Hepatocyte (in vitro differentiated cells): ENCODE measurements around the gene SAPCD1. TPM values are rescaled to one million over a fixed set of nuclear protein-coding genes. Genes with fewer than 3 reads are reported as not detected.
A peak's percentile ranks its signal among the peaks of the same experiment; 100 is the strongest.

Source experiments
- DNase-seq: peaks from one replicate; pipeline ENCODE4 v3.0.0-alpha.2; 2016; ENCODE audit warnings: low spot score
- H2AFZ ChIP-seq: fragments of 200-600 bp; sonication (generic); 2 replicates; pipeline ENCODE4 v1.6.0; 2016; ENCODE audit warnings: antibody characterized with exemption, mild to moderate bottlenecking
- H3K27ac ChIP-seq: fragments of 200-600 bp; sonication (generic); 2 replicates; pipeline ENCODE4 v1.5.1; 2016; ENCODE audit warnings: mild to moderate bottlenecking
- H3K27me3 ChIP-seq: fragments of 200-600 bp; sonication (generic); 2 replicates; pipeline ENCODE4 v1.6.1; 2016
- H3K36me3 ChIP-seq: fragments of 200-600 bp; sonication (generic); replicated peaks from 2 replicates; pipeline ENCODE4 v1.5.1; 2016; ENCODE audit warnings: low read depth; ENCODE audit not compliant: insufficient read depth
- H3K4me1 ChIP-seq: fragments of 200-600 bp; sonication (generic); 2 replicates; pipeline ENCODE4 v1.5.1; 2016; ENCODE audit warnings: mild to moderate bottlenecking, moderate library complexity; ENCODE audit not compliant: insufficient read depth
- H3K4me2 ChIP-seq: fragments of 200-600 bp; sonication (generic); 2 replicates; pipeline ENCODE4 v1.6.0; 2016
- H3K4me3 ChIP-seq: fragments of 200-600 bp; sonication (generic); 2 replicates; pipeline ENCODE4 v1.5.1; 2016; ENCODE audit warnings: mild to moderate bottlenecking
- H3K79me2 ChIP-seq: fragments of 200-600 bp; sonication (generic); 2 replicates; pipeline ENCODE4 v1.6.0; 2017; ENCODE audit warnings: mild to moderate bottlenecking
- H3K9me2 ChIP-seq: fragments of 200-600 bp; sonication (generic); replicated peaks from 2 replicates; pipeline ENCODE4 v1.6.0; 2017; ENCODE audit warnings: mild to moderate bottlenecking; ENCODE audit not compliant: insufficient read depth
- H3K9me3 ChIP-seq: fragments of 200-600 bp; sonication (generic); 2 replicates; pipeline ENCODE4 v1.5.1; 2016; ENCODE audit warnings: low read depth, mild to moderate bottlenecking
- H4K20me1 ChIP-seq: fragments of 200-600 bp; sonication (generic); 2 replicates; pipeline ENCODE4 v1.6.0; 2016; ENCODE audit warnings: mild to moderate bottlenecking; ENCODE audit not compliant: insufficient read depth, poor library complexity, severe bottlenecking
- EZH2 ChIP-seq: fragments of 200-600 bp; sonication (generic); IDR thresholded peaks from 2 replicates; pipeline ENCODE4 v1.6.1; 2016; ENCODE audit warnings: antibody characterized with exemption, mild to moderate bottlenecking, borderline replicate concordance
- EZH2phosphoT487 ChIP-seq: fragments of 200-600 bp; sonication (generic); IDR thresholded peaks from one replicate; pipeline ENCODE4 v1.6.1; 2018; ENCODE audit warnings: antibody characterized with exemption, mild to moderate bottlenecking, low read depth, moderate library complexity; ENCODE audit not compliant: unreplicated experiment, severe bottlenecking
- WGBS: methylation state at CpG from one replicate; pipeline ENCODE4 v1.1.6; 2016; ENCODE audit warnings: low lambda C conversion rate; ENCODE audit errors: missing lambda C conversion rate; 5-methylcytosine and 5-hydroxymethylcytosine counted together
- polyA plus RNA-seq: library from polyadenylated mRNA; unstranded; fragments of >200 nt; fragmentation: Nextera tagmentation; extraction: Ambion mirVana; gene quantifications from 2 replicates; pipeline ENCODE4 v1.2.1, GENCODE V29; 2016
- total RNA-seq: library from RNA; depleted of rRNA; stranded (reverse); fragments of >200 nt; gene quantifications from 2 replicates; pipeline ENCODE4 v1.2.3, GENCODE V29; 2014
- TF ChIP-seq, protein P1 (sequence below): fragments of 200-600 bp; sonication (generic); IDR thresholded peaks from 2 replicates; pipeline ENCODE4 v1.5.1; 2016; ENCODE audit warnings: antibody characterized with exemption, mild to moderate bottlenecking; ENCODE audit not compliant: poor library complexity

Gene SAPCD1
- total and polyA plus RNA-seq, 2 experiments from 2014 or later: 1.4 to 2.0 TPM

DNA sequence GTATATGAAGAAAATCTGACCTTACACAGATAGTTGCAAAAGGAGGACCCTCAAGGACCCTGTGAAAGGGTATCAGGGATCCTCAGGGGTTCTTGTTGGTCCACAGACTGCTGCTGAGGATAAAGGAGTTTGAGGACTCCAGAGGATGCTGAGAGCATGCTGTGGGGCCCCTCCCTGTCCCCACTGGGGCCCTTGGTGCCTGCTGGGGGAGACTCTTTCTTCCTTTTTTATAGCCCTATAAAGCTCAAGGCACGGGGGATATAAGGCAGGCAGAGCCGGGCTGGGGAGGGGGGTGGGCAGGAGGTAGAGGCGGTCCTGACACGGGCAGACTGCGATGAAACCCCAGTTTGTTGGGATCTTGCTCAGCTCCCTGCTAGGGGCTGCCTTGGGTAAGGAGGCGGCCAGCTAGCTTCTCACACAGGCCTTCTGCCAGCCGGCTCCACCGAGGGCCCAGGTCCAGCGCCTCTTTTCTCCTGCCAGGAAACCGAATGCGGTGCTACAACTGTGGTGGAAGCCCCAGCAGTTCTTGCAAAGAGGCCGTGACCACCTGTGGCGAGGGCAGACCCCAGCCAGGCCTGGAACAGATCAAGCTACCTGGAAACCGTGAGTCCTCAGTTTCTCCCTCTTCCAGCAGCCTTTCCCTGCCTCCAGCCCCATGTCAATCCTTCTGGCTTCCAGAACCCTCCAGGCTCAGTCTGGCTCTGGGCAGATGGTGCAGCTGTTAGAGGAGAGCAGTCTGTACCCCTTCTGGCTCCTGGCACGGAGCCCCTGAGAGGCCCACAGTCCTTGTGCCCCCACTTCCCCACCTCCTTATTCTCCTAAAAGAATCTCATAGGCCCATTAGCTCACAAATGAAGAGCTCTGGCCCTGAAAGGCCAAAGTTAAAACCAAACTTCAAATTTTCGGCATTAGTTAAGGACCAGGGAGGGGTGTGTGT lies 47.2 kb upstream of the SAPCD1 start, which contains the start of gene LY6G6D:
TSS of gene LY6G6D (plus strand) at position 327 of the 937 bp plus-strand sequence. CDS start at position 335, 8 bp downstream.
- DNase-seq: no peak
- H3K4me1 ChIP-seq: peaks cover 25% of the 10 kb centered on the region
- H3K79me2 ChIP-seq: no peaks in the 10 kb centered on the region
- no peaks in the 10 kb centered on the region for H3K9me3 ChIP-seq
- 53% methylated on average over 16 of the region's 16 CpGs for WGBS
- no peaks in the 10 kb centered on the region for H3K36me3 ChIP-seq
- no peaks in the 10 kb centered on the region for H3K9me2 ChIP-seq
- TF ChIP-seq EZH2phosphoT487: no peak
- no peaks in the 10 kb centered on the region for H4K20me1 ChIP-seq
- no peaks in the 10 kb centered on the region for H3K27me3 ChIP-seq
- H3K4me3 ChIP-seq: no peak within 1 kb of the TSS
- peak within 1 kb of the TSS; percentile 60 for H3K4me2 ChIP-seq
- H3K27ac ChIP-seq: peak within 1 kb of the TSS; percentile 90
- peak within 1 kb of the TSS; percentile 60 for H2AFZ ChIP-seq

DNA sequence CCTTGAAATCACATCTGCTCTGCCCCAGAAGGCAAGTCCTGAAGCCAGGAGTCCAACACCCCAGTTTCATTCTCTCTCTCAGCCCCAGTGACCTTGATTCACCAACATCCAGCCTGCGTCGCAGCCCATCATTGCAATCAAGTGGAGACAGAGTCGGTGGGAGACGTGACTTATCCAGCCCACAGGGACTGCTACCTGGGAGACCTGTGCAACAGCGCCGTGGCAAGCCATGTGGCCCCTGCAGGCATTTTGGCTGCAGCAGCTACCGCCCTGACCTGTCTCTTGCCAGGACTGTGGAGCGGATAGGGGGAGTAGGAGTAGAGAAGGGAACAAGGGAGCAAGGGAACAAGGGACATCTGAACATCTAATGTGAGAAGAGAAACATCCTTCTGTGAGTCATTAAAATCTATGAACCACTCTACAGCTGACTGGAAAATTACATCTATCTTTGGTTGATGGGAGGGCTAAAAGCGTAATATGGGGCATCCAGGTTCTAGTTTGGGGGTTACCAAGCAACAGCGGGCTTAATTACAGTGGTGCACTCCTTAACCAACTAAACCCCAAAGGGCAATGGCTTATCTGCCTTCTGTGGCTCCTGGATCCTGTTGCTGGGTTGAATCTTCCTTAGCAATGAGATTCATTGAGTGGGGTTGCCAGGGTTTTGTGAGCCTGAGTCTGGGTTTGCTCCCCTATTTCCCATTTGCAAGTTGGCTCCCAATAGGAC lies 44.8 kb upstream of the SAPCD1 start:
- 56% methylated on average over 10 of the region's 10 CpGs for WGBS
- Histone ChIP-seq H3K4me1 (peaks cover 25% of the 10 kb centered on the region), H2AFZ (no peak overlapping the region), H4K20me1 (no peaks in the 10 kb centered on the region), H3K27me3 (no peaks in the 10 kb centered on the region), H3K4me2 (no peak overlapping the region), H3K4me3 (no peak overlapping the region), H3K9me2 (no peaks in the 10 kb centered on the region), H3K36me3 (no peaks in the 10 kb centered on the region), H3K79me2 (no peaks in the 10 kb centered on the region), H3K27ac (no peak overlapping the region), H3K9me3 (no peaks in the 10 kb centered on the region)
- no peak for TF ChIP-seq EZH2phosphoT487
- TF ChIP-seq EZH2: no peak
- TF ChIP-seq, protein P1, sequence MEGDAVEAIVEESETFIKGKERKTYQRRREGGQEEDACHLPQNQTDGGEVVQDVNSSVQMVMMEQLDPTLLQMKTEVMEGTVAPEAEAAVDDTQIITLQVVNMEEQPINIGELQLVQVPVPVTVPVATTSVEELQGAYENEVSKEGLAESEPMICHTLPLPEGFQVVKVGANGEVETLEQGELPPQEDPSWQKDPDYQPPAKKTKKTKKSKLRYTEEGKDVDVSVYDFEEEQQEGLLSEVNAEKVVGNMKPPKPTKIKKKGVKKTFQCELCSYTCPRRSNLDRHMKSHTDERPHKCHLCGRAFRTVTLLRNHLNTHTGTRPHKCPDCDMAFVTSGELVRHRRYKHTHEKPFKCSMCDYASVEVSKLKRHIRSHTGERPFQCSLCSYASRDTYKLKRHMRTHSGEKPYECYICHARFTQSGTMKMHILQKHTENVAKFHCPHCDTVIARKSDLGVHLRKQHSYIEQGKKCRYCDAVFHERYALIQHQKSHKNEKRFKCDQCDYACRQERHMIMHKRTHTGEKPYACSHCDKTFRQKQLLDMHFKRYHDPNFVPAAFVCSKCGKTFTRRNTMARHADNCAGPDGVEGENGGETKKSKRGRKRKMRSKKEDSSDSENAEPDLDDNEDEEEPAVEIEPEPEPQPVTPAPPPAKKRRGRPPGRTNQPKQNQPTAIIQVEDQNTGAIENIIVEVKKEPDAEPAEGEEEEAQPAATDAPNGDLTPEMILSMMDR: no peak
- DNase-seq: peak; percentile 26

DNA sequence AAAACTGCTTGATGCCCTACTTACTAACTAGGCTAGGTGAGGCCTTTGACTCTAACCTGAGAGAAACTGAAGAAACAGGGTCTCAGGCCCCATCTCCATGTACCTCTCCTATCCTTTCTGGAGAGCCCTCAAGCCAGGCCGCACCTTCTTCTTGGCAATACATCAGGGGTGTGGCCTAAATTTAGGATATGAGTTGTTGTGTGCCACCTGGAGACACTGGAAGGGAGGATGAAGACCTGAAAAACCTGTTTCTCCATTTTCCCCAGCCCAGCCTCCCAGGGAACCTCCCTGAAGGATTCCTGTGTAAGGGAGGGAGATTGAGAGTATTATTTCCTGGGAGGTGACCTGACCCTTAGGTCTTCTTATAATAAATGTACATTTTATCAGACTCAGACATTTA lies 44.2 kb upstream of the SAPCD1 start:
- Histone ChIP-seq H4K20me1 (no peaks in the 10 kb centered on the region), H3K9me3 (no peaks in the 10 kb centered on the region), H3K4me2 (no peak overlapping the region), H3K4me3 (no peak overlapping the region), H3K36me3 (no peaks in the 10 kb centered on the region), H2AFZ (no peak overlapping the region), H3K9me2 (no peaks in the 10 kb centered on the region), H3K79me2 (no peaks in the 10 kb centered on the region), H3K27ac (no peak overlapping the region), H3K27me3 (no peaks in the 10 kb centered on the region), H3K4me1 (peaks cover 25% of the 10 kb centered on the region)
- DNase-seq: no peak
- WGBS: 67% methylated on average over 1 of the region's 1 CpG
- TF ChIP-seq EZH2 (no peak), EZH2phosphoT487 (no peak)
- TF ChIP-seq, protein P1: no peak

DNA sequence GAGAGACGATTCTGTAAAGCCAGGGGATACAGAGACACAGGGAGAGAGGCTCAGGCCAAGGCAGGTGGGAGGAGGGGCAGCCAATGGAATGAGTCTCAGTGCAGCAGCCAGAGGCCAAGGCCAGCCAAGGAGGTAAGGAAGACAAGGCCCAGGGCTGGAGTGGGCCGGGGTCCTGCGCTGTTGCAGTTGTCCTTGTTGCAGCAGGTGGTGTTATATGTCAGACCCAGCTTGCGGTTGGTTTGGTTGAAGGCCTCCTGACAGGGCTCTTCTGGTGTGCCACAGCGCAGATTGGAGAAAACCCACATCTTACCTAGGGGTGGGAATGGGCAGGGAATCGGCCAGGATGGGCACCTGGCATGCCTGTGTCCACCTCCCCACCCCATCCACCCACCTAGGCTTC lies 43.5 kb upstream of the SAPCD1 start:
- 84% methylated on average over 6 of the region's 6 CpGs for WGBS
- Histone ChIP-seq H2AFZ (no peak overlapping the region), H3K9me2 (no peaks in the 10 kb centered on the region), H3K79me2 (no peaks in the 10 kb centered on the region), H3K4me1 (peaks cover 17% of the 10 kb centered on the region), H3K27me3 (no peaks in the 10 kb centered on the region), H3K4me3 (no peak overlapping the region), H3K36me3 (no peaks in the 10 kb centered on the region), H3K27ac (no peak overlapping the region), H3K4me2 (no peak overlapping the region), H4K20me1 (no peaks in the 10 kb centered on the region), H3K9me3 (no peaks in the 10 kb centered on the region)
- TF ChIP-seq EZH2phosphoT487 (no peak), EZH2 (no peak)
- TF ChIP-seq, protein P1: no peak
- DNase-seq: no peak
